Type B pancreatic cell (in vitro differentiated cells): ENCODE data around the gene CCDC34. TPM values are rescaled to one million over a fixed set of nuclear protein-coding genes. Genes with fewer than 3 reads are reported as not detected.

Source experiments
- DNase-seq: peaks from one replicate; pipeline ENCODE4 v3.0.0; 2021; ENCODE audit warnings: mixed read lengths; ENCODE audit not compliant: unreplicated experiment; ENCODE audit errors: extremely low spot score
- H3K27ac Mint-ChIP-seq: 2 replicates; pipeline ENCODE4 v1.8.0; 2021; ENCODE audit warnings: mild to moderate bottlenecking, mixed read lengths
- H3K27me3 Mint-ChIP-seq: 2 replicates; pipeline ENCODE4 v1.8.0; 2021; ENCODE audit warnings: mixed read lengths
- H3K36me3 Mint-ChIP-seq: 2 replicates; pipeline ENCODE4 v1.8.0; 2021; ENCODE audit warnings: mixed read lengths
- H3K4me1 Mint-ChIP-seq: one replicate; pipeline ENCODE4 v1.8.0; 2021; ENCODE audit warnings: mixed read lengths; ENCODE audit not compliant: unreplicated experiment
- H3K4me3 Mint-ChIP-seq: 2 replicates; pipeline ENCODE4 v1.8.0; 2021; ENCODE audit warnings: mild to moderate bottlenecking, mixed read lengths
- H3K9me3 Mint-ChIP-seq: 2 replicates; pipeline ENCODE4 v1.8.0; 2021; ENCODE audit warnings: mixed read lengths
- CTCF ChIP-seq: fragments of 200-600 bp; sonication (generic); conservative IDR thresholded peaks from 2 replicates; pipeline ENCODE4 v1.5.0; 2021; ENCODE audit warnings: antibody characterized with exemption, mild to moderate bottlenecking
- total RNA-seq: library from RNA; stranded (reverse); gene quantifications from 2 replicates; pipeline ENCODE4 v1.2.1, GENCODE V29; 2021; ENCODE audit warnings: low replicate concordance

Gene CCDC34
- total RNA-seq, 1 donor from 2014 or later, result 30.4 TPM

GRCh38 chr11:27361649-27362431, 1.2 kb downstream of the CCDC34 start:
- Mint-ChIP-seq H3K27ac (peak overlapping the region; percentile 89), H3K27me3 (no peaks in the 10 kb centered on the region), H3K36me3 (peaks cover 13% of the 10 kb centered on the region), H3K4me1 (peaks cover 49% of the 10 kb centered on the region), H3K4me3 (peak overlapping the region; percentile 99), H3K9me3 (peaks cover 5% of the 10 kb centered on the region)
- DNase-seq, result no peak
- no peak for TF ChIP-seq CTCF

GRCh38 chr11:27358296-27358695, 4.7 kb downstream of the CCDC34 start:
- no peak for DNase-seq
- Mint-ChIP-seq H3K27ac (no peak overlapping the region), H3K36me3 (peaks cover 13% of the 10 kb centered on the region), H3K9me3 (peaks cover 5% of the 10 kb centered on the region), H3K27me3 (no peaks in the 10 kb centered on the region), H3K4me1 (peaks cover 41% of the 10 kb centered on the region), H3K4me3 (no peak overlapping the region)
- no peak for TF ChIP-seq CTCF

- Mint-ChIP-seq H3K4me3 (no peak overlapping the region), H3K27ac (no peak overlapping the region), H3K9me3 (peaks cover 5% of the 10 kb centered on the region), H3K36me3 (peaks cover 16% of the 10 kb centered on the region), H3K4me1 (peaks cover 34% of the 10 kb centered on the region), H3K27me3 (no peaks in the 10 kb centered on the region)
- no peak for TF ChIP-seq CTCF
- DNase-seq, result no peak
These were observed 5.8 kb downstream of the CCDC34 start for GRCh38 chr11:27357250-27357649.

- peaks cover 29% of the 10 kb centered on the region for H3K4me1 Mint-ChIP-seq
- no peak for TF ChIP-seq CTCF
- H3K27me3 Mint-ChIP-seq, result no peaks in the 10 kb centered on the region
- no peak overlapping the region for H3K4me3 Mint-ChIP-seq
- H3K9me3 Mint-ChIP-seq, result peaks cover 5% of the 10 kb centered on the region
- peaks cover 16% of the 10 kb centered on the region for H3K36me3 Mint-ChIP-seq
- no peak for DNase-seq
- H3K27ac Mint-ChIP-seq, result no peak overlapping the region
These were observed 6.3 kb downstream of the CCDC34 start for GRCh38 chr11:27356624-27357222.

GRCh38 chr11:27355575-27356104, 7.4 kb downstream of the CCDC34 start:
- H3K4me1 Mint-ChIP-seq, result peaks cover 24% of the 10 kb centered on the region
- peaks cover 5% of the 10 kb centered on the region for H3K9me3 Mint-ChIP-seq
- no peak for TF ChIP-seq CTCF
- H3K27ac Mint-ChIP-seq, result no peak overlapping the region
- H3K27me3 Mint-ChIP-seq, result no peaks in the 10 kb centered on the region
- H3K36me3 Mint-ChIP-seq, result peaks cover 15% of the 10 kb centered on the region
- H3K4me3 Mint-ChIP-seq, result no peak overlapping the region
- no peak for DNase-seq
